GM12892 (cell line): ENCODE results near the gene GRK4.

ENCODE experiments used
- POLR2A ChIP-seq: IDR thresholded peaks from 2 replicates; pipeline ENCODE4 v1.6.1; 2011; ENCODE audit warnings: low read depth, low read length, control low read depth
- POLR2AphosphoS5 ChIP-seq: IDR thresholded peaks from 2 replicates; pipeline ENCODE4 v1.6.1; 2011; ENCODE audit warnings: low read depth, low read length, control low read depth
- TAF1 ChIP-seq: IDR thresholded peaks from 2 replicates; pipeline ENCODE4 v1.6.1; 2011; ENCODE audit warnings: low read depth, mild to moderate bottlenecking, control low read depth, low read length, borderline replicate concordance

DNA sequence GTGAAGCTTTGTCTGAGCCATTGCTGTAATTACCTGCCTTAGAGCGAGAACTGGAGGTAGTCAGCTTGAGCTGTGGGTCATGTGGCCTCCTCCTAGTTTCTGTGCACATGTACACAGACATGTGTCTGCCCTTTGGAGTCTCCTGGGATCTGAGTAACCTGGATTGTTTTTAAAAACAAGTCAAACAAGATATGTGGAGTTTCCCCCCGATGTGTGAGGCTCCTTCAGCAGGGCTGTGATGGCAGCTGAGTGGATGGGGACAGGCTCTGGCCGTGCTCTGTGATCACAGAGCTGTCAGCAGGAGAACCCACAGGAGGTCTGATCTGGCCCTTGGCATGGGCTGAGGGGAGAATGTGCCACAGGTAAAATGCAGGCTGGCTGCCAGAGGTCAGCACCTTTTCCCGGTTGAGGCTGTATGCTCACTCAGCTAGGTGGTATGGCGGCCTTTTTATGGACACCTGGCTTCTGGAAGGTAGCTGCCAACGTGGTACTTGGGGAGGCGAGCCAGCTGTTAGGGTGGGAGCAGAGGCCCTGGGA lies 38.5 kb upstream of the GRK4 start:
- TF ChIP-seq POLR2A (no peak), TAF1 (no peak), POLR2AphosphoS5 (no peak)
